HepG2 (cell line): ENCODE data around the gene SLC38A4. TPM values are rescaled to one million over a fixed set of nuclear protein-coding genes. Genes with fewer than 3 reads are reported as not detected.

Source experiments
- ATAC-seq: fragments of 200-7000 bp; cut with Tn5 transposase; 3 replicates; pipeline ENCODE4 v1.9.1; 2020; ENCODE audit warnings: mild to moderate bottlenecking, moderate library complexity
- BruUV-seq: library from RNA; stranded (reverse); fragments of 400-500 nt; replicated peaks from 2 replicates; lab custom pipeline; 2021; lab: Mats Ljungman, UMichigan
- CTCF ChIA-PET: fragments of 300-600 bp; formaldehyde crosslinking; extraction: SDS; loops from one replicate; lab custom pipeline; 2021; ENCODE audit warnings: low total read pairs, inconsistent platforms, low intra/inter-chr PET ratio; lab: Yijun Ruan, JAX
- POLR2A ChIA-PET: fragments of 350-600 bp; sonication (Branson Sonifier 250); formaldehyde crosslinking; loops from one replicate; lab custom pipeline; 2020; ENCODE audit warnings: antibody characterized with exemption, inconsistent platforms; lab: Yijun Ruan, JAX
- DNase-seq: peaks from one replicate; pipeline ENCODE4 v3.0.0-alpha.2; 2015; ENCODE audit warnings: low spot score
- FAIRE-seq: peaks from 3 replicates; lab custom pipeline; 2011; peaks lifted over from hg19 to GRCh38; lab: Jason Lieb, UNC
- H2AFZ ChIP-seq: one replicate; pipeline ENCODE4 v1.6.1; 2011; ENCODE audit warnings: low read length, inconsistent platforms
- H3K27ac ChIP-seq: fragments of 300-600 bp; 3 replicates; pipeline ENCODE4 v1.8.0; 2011; ENCODE audit warnings: mixed run types, mild to moderate bottlenecking, mixed read lengths, low read length, inconsistent platforms; ENCODE audit not compliant: insufficient read depth; ENCODE audit errors: extremely low read length
- H3K27me3 ChIP-seq, 2 experiments: fragments of 200-600 bp in 1 of 2; 2 replicates in 1 of 2; 3 replicates in 1 of 2; pipeline versions ENCODE4 v1.6.0 to v1.8.0; 2011; ENCODE audit warnings: low read length in 2 of 2, mild to moderate bottlenecking in 2 of 2, moderate library complexity in 2 of 2, inconsistent platforms in 1 of 2; ENCODE audit not compliant: insufficient read depth in 2 of 2, control insufficient read depth in 1 of 2
- H3K36me3 ChIP-seq, 2 experiments: fragments of 200-600 bp in 1 of 2; replicated peaks in 1 of 2; 2 replicates in 1 of 2; 3 replicates in 1 of 2; pipeline versions ENCODE4 v1.5.1 to v1.8.0; 2011; ENCODE audit warnings: low read length in 2 of 2, inconsistent platforms in 1 of 2; ENCODE audit not compliant: insufficient read depth in 2 of 2, control insufficient read depth in 1 of 2
- H3K4me1 ChIP-seq: 2 replicates; pipeline ENCODE4 v1.5.1; 2012; ENCODE audit warnings: low read length, inconsistent platforms; ENCODE audit not compliant: insufficient read depth
- H3K4me2 ChIP-seq: 2 replicates; pipeline ENCODE4 v1.6.0; 2011; ENCODE audit warnings: low read depth, low read length, inconsistent platforms
- H3K4me3 ChIP-seq, 3 experiments: fragments of 200-600 bp in 1 of 3; sonication (generic), shearing (Covaris generic) in 1 of 3; replicated peaks in 1 of 3; 2 replicates each; pipeline ENCODE4 v1.5.1; 2011 to 2016; ENCODE audit warnings: low read length in 3 of 3, inconsistent platforms in 2 of 3, low read depth in 2 of 3, mild to moderate bottlenecking in 2 of 3, control low read depth in 1 of 3, mixed read lengths in 1 of 3; ENCODE audit not compliant: insufficient read depth in 1 of 3
- H3K79me2 ChIP-seq: one replicate; pipeline ENCODE4 v1.6.1; 2011; ENCODE audit warnings: low read length, inconsistent platforms; ENCODE audit not compliant: insufficient read depth
- H3K9ac ChIP-seq: 2 replicates; pipeline ENCODE4 v1.6.0; 2011; ENCODE audit warnings: mild to moderate bottlenecking, low read depth, low read length, inconsistent platforms; ENCODE audit not compliant: insufficient read depth
- H3K9me3 ChIP-seq: 2 replicates; pipeline ENCODE4 v1.5.1; 2012; ENCODE audit warnings: mild to moderate bottlenecking, low read length
- H4K20me1 ChIP-seq: 2 replicates; pipeline ENCODE4 v1.6.0; 2011; ENCODE audit warnings: inconsistent platforms, mild to moderate bottlenecking, low read length, moderate library complexity; ENCODE audit not compliant: insufficient read depth
- FOXA1 ChIP-seq, 2 experiments: fragments of 450-650 bp in 1 of 2; sonication (generic) in 1 of 2; formaldehyde crosslinking in 1 of 2; IDR thresholded peaks; 2 replicates each; pipeline versions ENCODE4 v1.4.0 to v1.6.1; 2016 to 2020; ENCODE audit warnings: missing genetic modification reagents in 1 of 2
- FOXO4 ChIP-seq: sonication (generic); formaldehyde crosslinking; conservative IDR thresholded peaks from 2 replicates; pipeline ENCODE4 v1.8.1; 2023; ENCODE audit warnings: missing genetic modification reagents
- GABPA ChIP-seq, 2 experiments: IDR thresholded peaks; 2 replicates each; pipeline ENCODE4 v1.6.1; 2011 to 2016; ENCODE audit warnings: low read depth in 2 of 2, low read length in 1 of 2, missing biosample characterization in 1 of 2, missing genetic modification characterization in 1 of 2
- JUNB ChIP-seq: sonication (generic); formaldehyde crosslinking; IDR thresholded peaks from 2 replicates; pipeline ENCODE4 v1.8.0; 2022; ENCODE audit warnings: missing genetic modification reagents, mild to moderate bottlenecking, borderline replicate concordance
- KDM3A ChIP-seq: IDR thresholded peaks from 2 replicates; pipeline ENCODE4 v1.6.1; 2018; ENCODE audit warnings: low read depth, missing compliant biosample characterization
- MAX ChIP-seq: IDR thresholded peaks from 2 replicates; pipeline ENCODE4 v1.6.1; 2012; ENCODE audit warnings: inconsistent platforms
- MEF2D ChIP-seq: sonication (generic); formaldehyde crosslinking; IDR thresholded peaks from 2 replicates; pipeline ENCODE4 v1.5.1; 2020; ENCODE audit warnings: mild to moderate bottlenecking, missing genetic modification reagents
- PATZ1 ChIP-seq: sonication (generic); formaldehyde crosslinking; IDR thresholded peaks from 2 replicates; pipeline ENCODE4 v1.4.0; 2020; ENCODE audit warnings: missing genetic modification reagents
- RNF2 ChIP-seq: fragments of 450-650 bp; conservative IDR thresholded peaks from 2 replicates; pipeline ENCODE4 v1.6.1; 2016; ENCODE audit warnings: low read depth
- RXRB ChIP-seq: IDR thresholded peaks from 2 replicates; pipeline ENCODE4 v1.6.1; 2016; ENCODE audit warnings: borderline replicate concordance, missing genetic modification reagents, missing compliant biosample characterization
- SIN3A ChIP-seq: IDR thresholded peaks from 2 replicates; pipeline ENCODE4 v1.6.1; 2011; ENCODE audit warnings: low read depth, mild to moderate bottlenecking, control low read depth, low read length, borderline replicate concordance
- SOX5 ChIP-seq: IDR thresholded peaks from 2 replicates; pipeline ENCODE4 v1.6.1; 2016; ENCODE audit warnings: borderline replicate concordance
- ZNF232 ChIP-seq: sonication (generic); formaldehyde crosslinking; IDR thresholded peaks from 2 replicates; pipeline ENCODE4 v1.4.0; 2020; ENCODE audit warnings: missing genetic modification reagents, borderline replicate concordance
- ZNF512B ChIP-seq: sonication (generic); formaldehyde crosslinking; IDR thresholded peaks from 2 replicates; pipeline ENCODE4 v1.5.1; 2020; ENCODE audit warnings: missing genetic modification reagents, mild to moderate bottlenecking, borderline replicate concordance
- WGBS: methylation state at CpG from one replicate; pipeline ENCODE4 v1.1.6; 2017; ENCODE audit warnings: low lambda C conversion rate; 5-methylcytosine and 5-hydroxymethylcytosine counted together
- in situ Hi-C: cut with HindIII; loops from 2 replicates; pipeline ENCODE4 v1.10.0; 2017; ENCODE audit warnings: low pct_unique_long_range_greater_than_20kb; ENCODE audit not compliant: extremely low pct_ligation_motif_present
- intact Hi-C: fragments of 100-400 bp; cut with micrococcal nuclease; formaldehyde crosslinking; loops from one replicate; pipeline ENCODE4 v1.10.0; 2022; ENCODE audit not compliant: unreplicated experiment
- polyA plus RNA-seq, 8 experiments: library from polyadenylated mRNA; depleted of rRNA in 3 of 8; stranded (reverse) in 7 of 8; unstranded in 1 of 8; fragments of >200 nt; fragmentation: Illumina TruSeq in 4 of 8; extraction: Trizol in 4 of 8; gene quantifications; 2 replicates each; pipeline versions ENCODE4 v1.2.1 to v1.2.3, GENCODE V29; 2011 to 2016; ENCODE audit warnings: low read depth in 4 of 8, missing spikeins in 1 of 8, mixed read lengths in 1 of 8; ENCODE audit not compliant: insufficient read depth in 1 of 8
- total RNA-seq, 5 experiments: library from RNA; depleted of rRNA; stranded (reverse); fragments of >200 nt; fragmentation: Illumina TruSeq; extraction: Trizol; gene quantifications; 2 replicates each; pipeline ENCODE4 v1.2.3, GENCODE V29; 2016; ENCODE audit warnings: low read depth in 1 of 5

SLC38A4 gene
- total and polyA plus RNA-seq, 2 of the 13 experiments (the other 11 are each of a cell fraction or from before 2014, with no cell fraction given), result 3.5 to 5.2 TPM

GRCh38 chr12:46825591-46826414 is at the start of gene SLC38A4 (continued):
- TF ChIP-seq ZNF512B (peak; percentile 55; the same call in 1 of the 2 replicates), MAX (peak; percentile 54), MEF2D (CRISPR knock-in tag) (peak; percentile 48; the same call in 1 of the 2 replicates), SOX5 (CRISPR knock-in tag) (peak; percentile 7; the same call in 1 of the 2 replicates), RXRB (CRISPR knock-in tag) (peak; percentile 60; the same call in 1 of the 2 replicates)

- Histone ChIP-seq H3K36me3 (no peaks in the 10 kb centered on the region), H3K27me3 (no peaks in the 10 kb centered on the region), H3K4me2 (no peak overlapping the region), H3K79me2 (no peaks in the 10 kb centered on the region), H3K27ac (no peak overlapping the region), H4K20me1 (no peaks in the 10 kb centered on the region), H3K9ac (no peak overlapping the region), H2AFZ (no peak overlapping the region), H3K4me1 (no peaks in the 10 kb centered on the region), H3K9me3 (peaks cover 15% of the 10 kb centered on the region), H3K4me3 (no peak overlapping the region)
- 9% methylated on average over 1 of the region's 1 CpG for WGBS
- ATAC-seq (no peak), FAIRE-seq (no peak), DNase-seq (no peak)
- BruUV-seq, result no TSS peak
- intact Hi-C loops, result no loop called here
- in situ Hi-C loops, result no loop called here
- CTCF ChIA-PET, result no interaction called here
- POLR2A ChIA-PET, result no interaction called here
- TF ChIP-seq JUNB (CRISPR knock-in tag) (no peak), FOXO4 (CRISPR knock-in tag) (no peak), RNF2 (no peak), PATZ1 (CRISPR knock-in tag) (no peak), ZNF232 (CRISPR knock-in tag) (no peak), GABPA (IDR thresholded peaks at IDR 0.05; ENCODE audit: low read depth, low read length) (no peak), GABPA (CRISPR knock-in tag; IDR thresholded peaks at IDR 0.05; ENCODE audit: low read depth) (no peak), FOXA1 (IDR thresholded peaks at IDR 0.05) (no peak), FOXA1 (CRISPR knock-in tag; IDR thresholded peaks at IDR 0.05) (no peak), KDM3A (CRISPR knock-in tag) (no peak), SIN3A (no peak)
Measured at GRCh38 chr12:46875095-46875494, 49.3 kb upstream of the SLC38A4 start.
